HL-60 (cell line): ENCODE measurements around the gene FOS.

Source experiments
- DNase-seq, 2 experiments: peaks; one replicate each; pipeline ENCODE4 v3.0.0-alpha.2; 2010 to 2020; ENCODE audit warnings: low read depth in 1 of 2, low spot score in 1 of 2
- H3K27ac ChIP-seq: fragments of 250-450 bp; sonication (Bioruptor Pico); replicated peaks from 2 replicates; pipeline ENCODE4 v1.5.1; 2020; ENCODE audit warnings: mild to moderate bottlenecking, moderate library complexity
- H3K27me3 ChIP-seq: fragments of 250-450 bp; sonication (Bioruptor Pico); 2 replicates; pipeline ENCODE4 v1.5.1; 2021; ENCODE audit warnings: mild to moderate bottlenecking, moderate library complexity; ENCODE audit not compliant: insufficient read depth, poor library complexity, severe bottlenecking
- H3K4me3 ChIP-seq: replicated peaks from 2 replicates; pipeline ENCODE4 v1.5.1; 2011; ENCODE audit warnings: mild to moderate bottlenecking, control low read depth, low read length; ENCODE audit not compliant: insufficient read depth
- CTCF ChIP-seq: IDR thresholded peaks from one replicate; pipeline ENCODE4 v1.5.1; 2011; ENCODE audit warnings: low read length, control low read depth, inconsistent platforms; ENCODE audit not compliant: insufficient read depth
- GABPA ChIP-seq: IDR thresholded peaks from 2 replicates; pipeline ENCODE4 v1.6.1; 2012; ENCODE audit warnings: low read depth
- POLR2AphosphoS5 ChIP-seq: IDR thresholded peaks from 2 replicates; pipeline ENCODE4 v1.6.1; 2012; ENCODE audit warnings: low read depth
- REST ChIP-seq: IDR thresholded peaks from 2 replicates; pipeline ENCODE4 v1.6.1; 2012; ENCODE audit warnings: low read depth; ENCODE audit not compliant: insufficient replicate concordance
- SPI1 ChIP-seq: IDR thresholded peaks from 2 replicates; pipeline ENCODE4 v1.6.1; 2012; ENCODE audit warnings: low read depth, mild to moderate bottlenecking, borderline replicate concordance

Gene FOS

GRCh38 chr14:75250800-75251199 lies 27.8 kb upstream of the FOS start:
- H3K27me3 ChIP-seq: no peaks in the 10 kb centered on the region
- DNase-seq: no peak
- TF ChIP-seq POLR2AphosphoS5: no peak
- TF ChIP-seq SPI1: no peak
- no peak for TF ChIP-seq GABPA
- no peak for TF ChIP-seq REST
- TF ChIP-seq CTCF: no peak
- H3K27ac ChIP-seq: no peak overlapping the region
- no peak overlapping the region for H3K4me3 ChIP-seq

- Histone ChIP-seq H3K4me3 (no peak overlapping the region), H3K27ac (no peak overlapping the region), H3K27me3 (no peaks in the 10 kb centered on the region)
- no peak for DNase-seq
- TF ChIP-seq GABPA: no peak
- no peak for TF ChIP-seq REST
- no peak for TF ChIP-seq CTCF
- TF ChIP-seq POLR2AphosphoS5: no peak
- TF ChIP-seq SPI1: no peak
These were observed 26.3 kb upstream of the FOS start for GRCh38 chr14:75252254-75252837.

GRCh38 chr14:75254381-75254822 lies 24.2 kb upstream of the FOS start:
- H3K27ac ChIP-seq: no peak overlapping the region
- TF ChIP-seq POLR2AphosphoS5 (no peak), GABPA (no peak), REST (no peak), CTCF (no peak)
- H3K4me3 ChIP-seq: no peak overlapping the region
- no peak for DNase-seq
- no peaks in the 10 kb centered on the region for H3K27me3 ChIP-seq
